Hepatocyte (in vitro differentiated cells): ENCODE data around the gene MCRIP2.

Experiments
- CTCF ChIP-seq: fragments of 200-600 bp; sonication (generic); IDR thresholded peaks from 2 replicates; pipeline ENCODE4 v1.5.1; 2016; ENCODE audit warnings: antibody characterized with exemption, mild to moderate bottlenecking; ENCODE audit not compliant: poor library complexity
- EZH2 ChIP-seq: fragments of 200-600 bp; sonication (generic); IDR thresholded peaks from 2 replicates; pipeline ENCODE4 v1.6.1; 2016; ENCODE audit warnings: antibody characterized with exemption, mild to moderate bottlenecking, borderline replicate concordance
- EZH2phosphoT487 ChIP-seq: fragments of 200-600 bp; sonication (generic); IDR thresholded peaks from one replicate; pipeline ENCODE4 v1.6.1; 2018; ENCODE audit warnings: antibody characterized with exemption, mild to moderate bottlenecking, low read depth, moderate library complexity; ENCODE audit not compliant: unreplicated experiment, severe bottlenecking

GRCh38 chr16:684071-684794 is 42.6 kb downstream of the MCRIP2 start, which contains the start of gene JMJD8:
- TF ChIP-seq EZH2, result no peak
- TF ChIP-seq CTCF, result no peak
- TF ChIP-seq EZH2phosphoT487, result no peak
